Trophoblast cell (in vitro differentiated cells and primary cell): ENCODE measurements around the gene FASLG.
"Not testable (repeated sequence)": the region's sequence is repeated elsewhere in the genome, so short reads cannot be mapped to it uniquely, and the experiment has no call there.

Source experiments
- DNase-seq, 2 donors: peaks; one replicate each; pipeline ENCODE4 v3.0.0-alpha.2; 2016
- H2AFZ ChIP-seq: 2 replicates; pipeline ENCODE4 v1.6.1; 2013; ENCODE audit warnings: low read length, moderate library complexity, mild to moderate bottlenecking; ENCODE audit not compliant: insufficient read depth, poor library complexity
- H2AK5ac ChIP-seq: 2 replicates; pipeline ENCODE4 v1.6.1; 2013; ENCODE audit warnings: mild to moderate bottlenecking, low read length
- H2BK120ac ChIP-seq: 2 replicates; pipeline ENCODE4 v1.6.1; 2013; ENCODE audit warnings: low read length, mild to moderate bottlenecking, moderate library complexity; ENCODE audit not compliant: insufficient read depth, poor library complexity
- H2BK12ac ChIP-seq: 2 replicates; pipeline ENCODE4 v1.6.1; 2013; ENCODE audit warnings: mild to moderate bottlenecking, low read length, moderate library complexity
- H2BK5ac ChIP-seq: 2 replicates; pipeline ENCODE4 v1.6.1; 2013; ENCODE audit warnings: low read length, low read depth, moderate library complexity, mild to moderate bottlenecking; ENCODE audit not compliant: poor library complexity
- H3K14ac ChIP-seq: 2 replicates; pipeline ENCODE4 v1.6.1; 2013; ENCODE audit warnings: mild to moderate bottlenecking, low read length
- H3K18ac ChIP-seq: 2 replicates; pipeline ENCODE4 v1.6.1; 2013; ENCODE audit warnings: mild to moderate bottlenecking, low read length
- H3K23ac ChIP-seq: 2 replicates; pipeline ENCODE4 v1.6.1; 2013; ENCODE audit warnings: low read length
- H3K27ac ChIP-seq: 2 replicates; pipeline ENCODE4 v1.5.1; 2013; ENCODE audit warnings: low read depth, mild to moderate bottlenecking, inconsistent platforms, low read length, moderate library complexity
- H3K27me3 ChIP-seq: 2 replicates; pipeline ENCODE4 v1.6.1; 2013; ENCODE audit warnings: inconsistent platforms, mild to moderate bottlenecking, low read length, moderate library complexity; ENCODE audit not compliant: insufficient read depth
- H3K36me3 ChIP-seq, 2 experiments: 1 replicate in 1 of 2; 2 replicates in 1 of 2; pipeline ENCODE4 v1.6.1; 2013; ENCODE audit warnings: low read length in 2 of 2, mild to moderate bottlenecking in 2 of 2, moderate library complexity in 1 of 2; ENCODE audit not compliant: insufficient read depth in 2 of 2, control insufficient read depth in 1 of 2
- H3K4ac ChIP-seq: 2 replicates; pipeline ENCODE4 v1.6.1; 2013; ENCODE audit warnings: low read depth, mild to moderate bottlenecking, low read length, moderate library complexity
- H3K4me1 ChIP-seq, 2 experiments: 1 replicate in 1 of 2; 2 replicates in 1 of 2; pipeline ENCODE4 v1.6.1; 2013; ENCODE audit warnings: low read length in 2 of 2, mild to moderate bottlenecking in 2 of 2, moderate library complexity in 1 of 2; ENCODE audit not compliant: insufficient read depth in 2 of 2, control insufficient read depth in 1 of 2
- H3K4me2 ChIP-seq: 2 replicates; pipeline ENCODE4 v1.6.1; 2013; ENCODE audit warnings: inconsistent platforms, mild to moderate bottlenecking, low read length, moderate library complexity
- H3K4me3 ChIP-seq: 2 replicates; pipeline ENCODE4 v1.5.1; 2013; ENCODE audit warnings: mild to moderate bottlenecking, low read depth, low read length, inconsistent platforms
- H3K79me1 ChIP-seq: one replicate; pipeline ENCODE4 v1.6.1; 2013; ENCODE audit warnings: low read length
- H3K79me2 ChIP-seq: 2 replicates; pipeline ENCODE4 v1.6.1; 2013; ENCODE audit warnings: low read length, mild to moderate bottlenecking; ENCODE audit not compliant: control insufficient read depth, insufficient read depth, poor library complexity
- H3K9ac ChIP-seq: 2 replicates; pipeline ENCODE4 v1.6.1; 2013; ENCODE audit warnings: mild to moderate bottlenecking, low read length
- H3K9me3 ChIP-seq: 2 replicates; pipeline ENCODE4 v1.6.1; 2013; ENCODE audit warnings: low read depth, mild to moderate bottlenecking, control low read depth, inconsistent platforms, low read length; ENCODE audit not compliant: insufficient read depth
- H4K12ac ChIP-seq: 2 replicates; pipeline ENCODE4 v1.6.1; 2013; ENCODE audit warnings: low read depth, mild to moderate bottlenecking, low read length, moderate library complexity
- H4K8ac ChIP-seq: 2 replicates; pipeline ENCODE4 v1.6.1; 2013; ENCODE audit warnings: low read depth, mild to moderate bottlenecking, low read length, moderate library complexity
- H4K91ac ChIP-seq: one replicate; pipeline ENCODE4 v1.6.1; 2013; ENCODE audit warnings: low read depth, mild to moderate bottlenecking, low read length, moderate library complexity
- WGBS: extraction: QIAGEN DNeasy Blood & Tissue Kit; methylation state at CpG from one replicate; pipeline ENCODE4 v1.1.7; 2013; ENCODE audit warnings: missing lambda C conversion rate; ENCODE audit not compliant: insufficient read length, insufficient coverage; ENCODE audit errors: extremely low coverage; 5-methylcytosine and 5-hydroxymethylcytosine counted together

The FASLG gene

DNA sequence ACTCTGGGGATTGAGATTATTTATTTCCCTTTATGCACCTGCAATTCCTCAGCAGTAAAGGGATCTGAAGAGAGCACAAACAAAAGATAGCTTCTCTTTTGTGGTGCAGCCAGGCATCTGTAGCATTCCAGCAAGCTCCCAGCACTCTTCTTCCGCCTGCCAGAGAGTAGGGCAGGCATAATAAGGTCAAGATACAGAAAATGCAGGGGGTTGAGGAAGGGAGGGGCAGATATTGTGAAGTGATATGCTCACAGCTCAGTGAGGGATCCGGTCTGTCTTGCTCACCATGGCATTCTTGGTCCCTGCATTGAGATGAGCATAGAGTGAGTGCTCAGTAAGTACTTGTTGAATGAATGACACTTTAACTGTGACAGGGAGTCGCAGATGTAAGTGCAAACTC is 23.9 kb downstream of the FASLG start:
- no peak overlapping the region for H2BK5ac ChIP-seq
- no peak overlapping the region for H2BK12ac ChIP-seq
- no peak overlapping the region for H3K14ac ChIP-seq
- H4K8ac ChIP-seq, result no peak overlapping the region
- H3K27ac ChIP-seq, result peak overlapping the region; percentile 55
- H3K4me2 ChIP-seq, result no peak overlapping the region
- no peak overlapping the region for H2AFZ ChIP-seq
- peaks cover 17% of the 10 kb centered on the region for H3K79me1 ChIP-seq
- H3K18ac ChIP-seq, result no peak overlapping the region
- no CpG with 5 or more reads among the region's 3 CpGs for WGBS
- H3K9me3 ChIP-seq, result no peaks in the 10 kb centered on the region
- no peak overlapping the region for H4K91ac ChIP-seq
- H3K4me3 ChIP-seq, result no peak overlapping the region
- H3K36me3 ChIP-seq, result no peaks in the 10 kb centered on the region
- H3K27me3 ChIP-seq, result no peaks in the 10 kb centered on the region
- peaks cover 12 to 17% of the 10 kb centered on the region in 2 experiments for H3K4me1 ChIP-seq
- no peak overlapping the region for H3K23ac ChIP-seq
- peak in 1 of 2 donors; percentile 12 for DNase-seq
- H3K9ac ChIP-seq, result no peak overlapping the region
- H2BK120ac ChIP-seq, result no peak overlapping the region
- no peak overlapping the region for H4K12ac ChIP-seq
- H3K4ac ChIP-seq, result no peak overlapping the region
- no peaks in the 10 kb centered on the region for H3K79me2 ChIP-seq
- no peak overlapping the region for H2AK5ac ChIP-seq

- H3K4ac ChIP-seq, result no peak overlapping the region
- no peaks in the 10 kb centered on the region for H3K36me3 ChIP-seq
- H4K8ac ChIP-seq, result no peak overlapping the region
- no peak overlapping the region for H3K4me3 ChIP-seq
- peaks cover 10% of the 10 kb centered on the region for H3K79me1 ChIP-seq
- no CpG with 5 or more reads among the region's 1 CpG for WGBS
- H3K4me1 ChIP-seq, result peaks cover 4 to 5% of the 10 kb centered on the region in 2 experiments
- no peak overlapping the region for H3K14ac ChIP-seq
- no peak overlapping the region for H4K91ac ChIP-seq
- H2BK12ac ChIP-seq, result peak overlapping the region; percentile 8
- H3K23ac ChIP-seq, result no peak overlapping the region
- no peak overlapping the region for H4K12ac ChIP-seq
- H2AFZ ChIP-seq, result no peak overlapping the region
- no peak overlapping the region for H2BK120ac ChIP-seq
- H3K4me2 ChIP-seq, result no peak overlapping the region
- no peaks in the 10 kb centered on the region for H3K27me3 ChIP-seq
- H2AK5ac ChIP-seq, result no peak overlapping the region
- H3K9ac ChIP-seq, result no peak overlapping the region
- H3K27ac ChIP-seq, result no peak overlapping the region
- H2BK5ac ChIP-seq, result no peak overlapping the region
- peaks cover 1% of the 10 kb centered on the region for H3K9me3 ChIP-seq
- peak in 1 of 2 donors; percentile 67 for DNase-seq
- no peak overlapping the region for H3K18ac ChIP-seq
- no peaks in the 10 kb centered on the region for H3K79me2 ChIP-seq
Observed at GRCh38 chr1:172686143-172686542, 27.2 kb downstream of the FASLG start.

DNA sequence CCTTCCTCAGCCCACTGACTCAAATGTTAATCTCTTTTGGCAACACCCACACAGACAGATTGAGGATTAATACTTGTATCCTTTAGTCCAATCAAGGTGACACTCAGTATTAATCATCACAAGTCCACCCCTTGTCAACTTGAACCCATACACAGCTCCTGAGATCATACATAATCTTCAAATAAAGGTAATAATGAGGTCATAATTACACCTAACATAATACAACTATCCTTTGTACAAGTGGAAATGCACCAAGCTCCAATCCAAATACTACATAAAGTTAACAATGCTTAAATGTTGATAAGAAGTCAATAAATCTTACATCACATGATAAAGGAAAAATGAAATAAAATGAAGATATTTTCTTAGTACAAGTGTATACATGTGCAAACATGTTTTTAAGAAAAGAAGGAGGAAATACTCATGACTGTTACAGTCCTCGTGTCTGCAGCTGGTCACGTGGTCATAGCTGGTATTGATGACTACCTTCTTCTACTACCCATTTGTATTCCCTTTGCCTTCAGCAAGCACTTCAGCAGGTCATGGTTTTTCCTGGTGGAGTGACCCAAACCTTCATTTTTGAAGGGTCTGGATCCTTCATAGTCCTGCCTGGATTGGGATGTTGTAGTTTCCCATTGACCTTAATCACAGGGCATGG is 29.7 kb downstream of the FASLG start:
- H3K23ac ChIP-seq, H3K4ac ChIP-seq, H3K14ac ChIP-seq, H3K4me2 ChIP-seq, H2AK5ac ChIP-seq, H2BK120ac ChIP-seq, H3K36me3 ChIP-seq, H3K9ac ChIP-seq, H3K79me1 ChIP-seq, H4K91ac ChIP-seq, H3K4me1 ChIP-seq, H4K8ac ChIP-seq, H3K4me3 ChIP-seq, H3K27me3 ChIP-seq, DNase-seq, H3K18ac ChIP-seq, H3K79me2 ChIP-seq, H4K12ac ChIP-seq, H2AFZ ChIP-seq, H3K27ac ChIP-seq, H2BK12ac ChIP-seq, H3K9me3 ChIP-seq, H2BK5ac ChIP-seq: not testable (repeated sequence)
- no CpG with 5 or more reads among the region's 2 CpGs for WGBS

DNA sequence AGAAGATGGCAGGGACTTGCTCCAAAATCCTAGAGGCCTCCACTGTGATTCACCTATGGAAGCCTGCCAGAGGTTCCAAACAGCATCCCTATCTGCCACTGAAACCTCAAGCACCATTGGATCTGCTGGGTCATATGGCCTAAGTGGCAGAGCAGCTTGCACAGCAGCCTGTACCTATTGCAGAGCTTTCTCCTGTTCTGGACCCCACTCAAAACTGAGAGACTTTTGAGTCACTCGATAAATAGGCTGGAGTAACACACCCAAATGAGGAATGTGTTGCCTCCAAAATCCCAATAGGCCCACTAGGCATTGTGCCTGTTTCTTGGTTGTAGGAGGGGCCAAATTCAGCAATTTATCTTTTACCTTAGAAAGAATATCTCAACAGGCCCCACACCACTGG is 32.0 kb downstream of the FASLG start:
- H3K23ac ChIP-seq, H3K9me3 ChIP-seq, H4K91ac ChIP-seq, H3K4me3 ChIP-seq, H3K4ac ChIP-seq, H3K79me1 ChIP-seq, H3K27ac ChIP-seq, H2AFZ ChIP-seq, H2BK5ac ChIP-seq, H3K4me2 ChIP-seq, H4K12ac ChIP-seq, H3K27me3 ChIP-seq, H3K14ac ChIP-seq, DNase-seq, H3K9ac ChIP-seq, H2AK5ac ChIP-seq, H2BK12ac ChIP-seq, H3K18ac ChIP-seq, H3K36me3 ChIP-seq, H4K8ac ChIP-seq, H2BK120ac ChIP-seq, H3K79me2 ChIP-seq, H3K4me1 ChIP-seq: not testable (repeated sequence)
- no CpG with 5 or more reads among the region's 1 CpG for WGBS
